Brain microvascular endothelial cell (primary cell): ENCODE measurements around the gene ARHGEF16.

Experiments used
- DNase-seq: peaks from one replicate; pipeline ENCODE4 v3.0.0-alpha.2; 2020
- H3K27ac ChIP-seq: fragments of 250-450 bp; sonication (Bioruptor Pico); 2 replicates; pipeline ENCODE4 v1.5.1; 2020; ENCODE audit warnings: mild to moderate bottlenecking, moderate library complexity
- H3K27me3 ChIP-seq: fragments of 250-450 bp; sonication (Bioruptor Pico); replicated peaks from 2 replicates; pipeline ENCODE4 v1.5.1; 2020; ENCODE audit warnings: mild to moderate bottlenecking
- H3K36me3 ChIP-seq: fragments of 250-450 bp; sonication (Bioruptor Pico); replicated peaks from 2 replicates; pipeline ENCODE4 v1.5.1; 2020; ENCODE audit warnings: mild to moderate bottlenecking
- H3K4me3 ChIP-seq: 2 replicates; pipeline ENCODE4 v1.5.1; 2011; ENCODE audit warnings: low read depth, mild to moderate bottlenecking, control low read depth, low read length, moderate library complexity
- in situ Hi-C: cut with HindIII; loops from 2 replicates; pipeline ENCODE4 v1.10.0; 2017; ENCODE audit warnings: low sequenced_read_pairs, low pct_ligation_motif_present
- TF ChIP-seq, protein P1 (sequence below): IDR thresholded peaks from 2 replicates; pipeline ENCODE4 v1.5.1; 2011; ENCODE audit warnings: low read depth, mild to moderate bottlenecking, moderate library complexity, low read length, control low read depth, inconsistent platforms; ENCODE audit errors: missing control alignments

The ARHGEF16 gene

DNA sequence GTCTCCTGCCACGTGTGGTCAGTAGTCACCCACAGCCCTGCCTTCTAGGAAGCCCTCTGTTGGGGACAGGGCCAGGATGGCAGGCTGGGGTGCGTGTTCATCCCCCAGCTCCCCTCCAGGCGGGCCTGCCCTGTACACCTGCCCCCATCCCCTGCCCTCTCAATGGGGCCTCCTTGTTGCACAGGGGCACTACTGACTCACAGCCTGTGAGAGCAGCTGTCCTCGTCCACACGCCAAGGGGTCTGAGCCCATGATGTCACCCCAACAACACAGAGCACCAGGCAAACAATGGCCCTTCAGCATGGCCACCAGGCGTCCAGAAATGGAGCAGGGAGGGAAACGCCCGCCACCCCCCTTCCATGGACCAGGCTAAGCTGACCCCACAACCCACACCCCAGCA is 64.3 kb downstream of the ARHGEF16 start:
- in situ Hi-C loops = no loop called here
- Histone ChIP-seq H3K27me3 (no peaks in the 10 kb centered on the region), H3K27ac (no peak overlapping the region), H3K36me3 (no peaks in the 10 kb centered on the region), H3K4me3 (no peak overlapping the region)
- TF ChIP-seq, protein P1, sequence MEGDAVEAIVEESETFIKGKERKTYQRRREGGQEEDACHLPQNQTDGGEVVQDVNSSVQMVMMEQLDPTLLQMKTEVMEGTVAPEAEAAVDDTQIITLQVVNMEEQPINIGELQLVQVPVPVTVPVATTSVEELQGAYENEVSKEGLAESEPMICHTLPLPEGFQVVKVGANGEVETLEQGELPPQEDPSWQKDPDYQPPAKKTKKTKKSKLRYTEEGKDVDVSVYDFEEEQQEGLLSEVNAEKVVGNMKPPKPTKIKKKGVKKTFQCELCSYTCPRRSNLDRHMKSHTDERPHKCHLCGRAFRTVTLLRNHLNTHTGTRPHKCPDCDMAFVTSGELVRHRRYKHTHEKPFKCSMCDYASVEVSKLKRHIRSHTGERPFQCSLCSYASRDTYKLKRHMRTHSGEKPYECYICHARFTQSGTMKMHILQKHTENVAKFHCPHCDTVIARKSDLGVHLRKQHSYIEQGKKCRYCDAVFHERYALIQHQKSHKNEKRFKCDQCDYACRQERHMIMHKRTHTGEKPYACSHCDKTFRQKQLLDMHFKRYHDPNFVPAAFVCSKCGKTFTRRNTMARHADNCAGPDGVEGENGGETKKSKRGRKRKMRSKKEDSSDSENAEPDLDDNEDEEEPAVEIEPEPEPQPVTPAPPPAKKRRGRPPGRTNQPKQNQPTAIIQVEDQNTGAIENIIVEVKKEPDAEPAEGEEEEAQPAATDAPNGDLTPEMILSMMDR = no peak
- no peak for DNase-seq

DNA sequence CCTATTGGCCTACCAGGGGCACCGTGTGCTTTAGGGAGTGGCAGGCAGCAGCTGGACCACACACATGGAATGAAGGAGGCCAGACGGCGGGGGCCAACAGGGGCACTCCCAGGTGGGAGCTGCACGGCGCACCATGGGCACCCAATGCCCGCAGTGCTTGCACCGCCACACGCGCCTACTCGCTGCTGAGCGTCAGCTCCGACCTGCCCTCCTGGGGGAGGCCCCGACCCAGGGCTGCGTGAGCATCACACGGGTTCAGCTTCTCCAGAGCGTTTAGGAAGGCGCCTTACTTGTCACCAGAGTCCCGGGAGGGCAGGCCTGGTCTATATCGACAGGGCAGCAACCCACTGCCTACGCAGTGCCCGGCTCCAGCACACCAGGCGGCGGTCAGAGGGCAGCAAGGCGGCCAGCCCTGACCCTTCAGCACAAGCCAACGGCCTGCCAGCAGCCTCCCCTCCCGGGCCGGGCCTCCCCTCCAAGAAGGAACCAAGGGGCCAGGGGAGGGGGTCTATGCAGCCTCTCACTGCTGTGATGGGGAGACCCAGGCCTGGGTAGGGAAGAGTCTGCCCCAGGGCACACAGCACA is 64.9 kb downstream of the ARHGEF16 start:
- no peak overlapping the region for H3K27ac ChIP-seq
- in situ Hi-C loops = no loop called here
- no peak for DNase-seq
- H3K27me3 ChIP-seq = no peaks in the 10 kb centered on the region
- H3K4me3 ChIP-seq = no peak overlapping the region
- no peaks in the 10 kb centered on the region for H3K36me3 ChIP-seq
- TF ChIP-seq, protein P1 = no peak

DNA sequence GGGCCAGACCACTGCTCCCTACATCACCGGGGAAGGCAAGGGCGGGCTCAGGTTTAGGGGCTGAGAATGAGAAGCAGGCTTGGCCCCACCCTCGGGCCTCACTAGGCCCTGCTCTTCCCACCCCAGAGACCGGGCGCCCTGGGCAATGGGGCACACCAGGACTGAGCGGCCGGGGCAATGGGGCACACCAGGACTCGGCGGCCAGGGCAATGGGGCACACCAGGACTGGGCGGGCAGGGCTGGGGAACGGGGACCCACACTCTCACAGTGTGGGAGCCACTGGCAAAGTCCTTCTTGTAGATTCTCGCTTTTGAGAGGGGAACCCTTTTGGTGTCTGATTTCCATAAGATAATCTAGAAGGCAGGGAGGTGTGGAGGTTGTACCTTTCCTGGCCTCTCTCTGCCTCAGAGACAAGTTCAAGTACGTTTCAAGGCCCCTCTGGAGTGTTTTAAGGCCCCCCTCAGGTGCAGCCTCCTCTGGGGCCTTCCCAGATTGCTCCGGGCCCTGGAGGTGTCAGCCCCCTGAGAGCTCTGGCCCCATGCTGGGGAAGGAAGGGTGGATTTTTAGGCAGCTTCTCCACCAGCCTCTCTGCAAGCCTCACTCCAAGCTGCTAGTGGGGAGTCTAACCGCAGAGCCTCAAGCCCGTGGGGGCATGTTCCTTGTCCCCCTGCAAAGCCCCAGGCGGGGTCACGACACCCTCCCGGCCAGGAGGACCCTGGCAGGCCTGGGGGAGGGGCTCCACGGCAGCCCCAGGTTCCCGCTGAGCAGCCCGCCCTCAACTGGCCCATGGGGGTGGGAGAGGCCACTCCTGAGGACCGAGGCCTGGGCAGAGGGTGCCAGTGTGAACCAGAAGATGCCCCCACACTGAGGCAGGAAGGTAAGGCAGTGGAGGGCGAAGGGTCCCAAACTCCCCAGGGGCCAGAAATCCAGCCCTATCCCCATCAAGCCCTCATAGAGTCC is 66.2 kb downstream of the ARHGEF16 start:
- Histone ChIP-seq H3K27me3 (no peaks in the 10 kb centered on the region), H3K27ac (no peak overlapping the region), H3K4me3 (no peak overlapping the region), H3K36me3 (no peaks in the 10 kb centered on the region)
- in situ Hi-C loops = no loop called here
- DNase-seq = no peak
- TF ChIP-seq, protein P1 = no peak

DNA sequence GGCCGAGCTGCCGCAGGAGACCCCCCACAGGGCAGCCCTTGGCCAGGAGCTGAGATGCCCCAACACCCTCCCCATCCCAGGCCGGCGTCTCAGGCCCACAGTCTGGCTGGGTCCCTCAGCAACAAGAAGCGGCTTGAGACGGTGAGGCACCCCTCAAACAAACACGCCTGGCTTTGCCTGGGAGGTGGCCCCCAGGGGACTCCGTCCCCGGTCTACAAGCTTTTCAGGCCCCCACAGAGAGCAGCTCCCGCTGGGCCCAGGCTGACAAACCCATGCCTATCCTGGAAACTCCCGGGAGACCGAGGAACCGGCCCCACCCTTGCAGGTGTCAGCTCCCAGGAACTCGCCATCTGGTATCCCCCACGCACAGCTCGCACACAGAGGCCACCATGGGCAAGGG is 67.0 kb downstream of the ARHGEF16 start:
- H3K27me3 ChIP-seq = no peaks in the 10 kb centered on the region
- no peak overlapping the region for H3K27ac ChIP-seq
- in situ Hi-C loops = no loop called here
- no peak overlapping the region for H3K4me3 ChIP-seq
- H3K36me3 ChIP-seq = no peaks in the 10 kb centered on the region
- no peak for DNase-seq
- TF ChIP-seq, protein P1 = no peak

DNA sequence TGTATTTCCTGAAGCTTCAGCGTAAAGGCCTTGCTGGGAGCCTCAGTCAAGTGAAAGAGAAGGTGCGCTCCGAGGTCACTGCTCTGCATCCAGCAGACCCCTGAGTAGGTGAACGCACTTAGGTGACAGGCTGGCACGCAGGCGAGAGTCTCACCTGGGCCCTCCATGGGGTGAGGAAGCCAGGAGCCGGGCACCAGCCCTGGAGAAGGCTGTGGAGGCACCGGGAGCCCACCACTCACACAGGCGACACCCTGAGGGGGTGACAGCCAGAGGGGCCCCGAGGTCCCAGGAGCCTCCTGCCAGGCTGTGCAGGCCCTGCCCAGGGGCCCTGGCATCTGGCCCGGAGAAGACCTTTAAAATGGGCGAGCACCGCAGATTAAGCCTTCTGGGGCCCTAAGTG is 67.6 kb downstream of the ARHGEF16 start:
- in situ Hi-C loops = no loop called here
- Histone ChIP-seq H3K4me3 (no peak overlapping the region), H3K36me3 (no peaks in the 10 kb centered on the region), H3K27ac (no peak overlapping the region), H3K27me3 (no peaks in the 10 kb centered on the region)
- no peak for DNase-seq
- TF ChIP-seq, protein P1 = no peak
